IMR-90 (cell line): ENCODE data around the gene DNM2. TPM values are rescaled to one million over a fixed set of nuclear protein-coding genes. Genes with fewer than 3 reads are reported as not detected.

Experiments used
- ATAC-seq: fragments of 200-7000 bp; cut with Tn5 transposase; 2 replicates; pipeline ENCODE4 v1.9.1; 2020; ENCODE audit warnings: low read depth, mild to moderate bottlenecking, moderate library complexity
- BruUV-seq: library from RNA; stranded (reverse); fragments of 400-500 nt; replicated peaks from 2 replicates; lab custom pipeline; 2021; lab: Mats Ljungman, UMichigan
- CTCF ChIA-PET: fragments of 300-600 bp; formaldehyde crosslinking; extraction: SDS; loops from one replicate; lab custom pipeline; 2021; ENCODE audit warnings: antibody characterized with exemption; lab: Yijun Ruan, JAX
- POLR2A ChIA-PET: fragments of 300-600 bp; sonication (Branson Sonifier 250); formaldehyde crosslinking; loops from one replicate; lab custom pipeline; 2022; ENCODE audit warnings: antibody characterized with exemption; ENCODE audit not compliant: unreplicated experiment; lab: Charles Lee
- DNase-seq: peaks from one replicate; pipeline ENCODE4 v3.0.0; 2013
- H2AFZ ChIP-seq: replicated peaks from 2 replicates; pipeline ENCODE3; 2013; ENCODE audit warnings: low read length, mild to moderate bottlenecking; ENCODE audit not compliant: poor library complexity
- H2AK5ac ChIP-seq: 2 replicates; pipeline ENCODE4 v1.6.1; 2013; ENCODE audit warnings: low read depth, low read length, inconsistent platforms
- H2AK9ac ChIP-seq: replicated peaks from 2 replicates; pipeline ENCODE3; 2013; ENCODE audit warnings: mild to moderate bottlenecking, low read depth, low read length, moderate library complexity; ENCODE audit not compliant: poor library complexity
- H2BK120ac ChIP-seq: 2 replicates; pipeline ENCODE4 v1.6.1; 2013; ENCODE audit warnings: low read depth, low read length, inconsistent platforms
- H2BK15ac ChIP-seq: 3 replicates; pipeline ENCODE4 v1.6.1; 2013; ENCODE audit warnings: low read depth, low read length, inconsistent platforms
- H2BK20ac ChIP-seq: 2 replicates; pipeline ENCODE4 v1.6.1; 2013; ENCODE audit warnings: low read depth, mild to moderate bottlenecking, inconsistent platforms, low read length, moderate library complexity
- H2BK5ac ChIP-seq: 2 replicates; pipeline ENCODE4 v1.6.1; 2013; ENCODE audit warnings: mild to moderate bottlenecking, low read depth, low read length, inconsistent platforms; ENCODE audit not compliant: poor library complexity, severe bottlenecking
- H3K14ac ChIP-seq: replicated peaks from 2 replicates; pipeline ENCODE4 v1.6.1; 2013; ENCODE audit warnings: low read depth, low read length, inconsistent platforms
- H3K18ac ChIP-seq: 2 replicates; pipeline ENCODE4 v1.6.1; 2013; ENCODE audit warnings: low read depth, low read length, control low read depth
- H3K23ac ChIP-seq: 2 replicates; pipeline ENCODE4 v1.6.1; 2013; ENCODE audit warnings: low read depth, low read length, inconsistent platforms
- H3K27ac ChIP-seq: 2 replicates; pipeline ENCODE4 v1.5.1; 2013; ENCODE audit warnings: mild to moderate bottlenecking, control low read depth, low read length; ENCODE audit not compliant: insufficient read depth
- H3K27me3 ChIP-seq: 2 replicates; pipeline ENCODE4 v1.6.1; 2013; ENCODE audit warnings: low read length; ENCODE audit not compliant: control insufficient read depth, insufficient read depth
- H3K36me3 ChIP-seq: 2 replicates; pipeline ENCODE4 v1.6.1; 2013; ENCODE audit warnings: low read length, mixed read lengths; ENCODE audit not compliant: control insufficient read depth, insufficient read depth
- H3K4ac ChIP-seq: 2 replicates; pipeline ENCODE4 v1.6.1; 2013; ENCODE audit warnings: low read depth, low read length, inconsistent platforms
- H3K4me1 ChIP-seq: 2 replicates; pipeline ENCODE4 v1.6.1; 2013; ENCODE audit warnings: low read length, mixed read lengths; ENCODE audit not compliant: control insufficient read depth, insufficient read depth
- H3K4me2 ChIP-seq: 2 replicates; pipeline ENCODE4 v1.6.1; 2013; ENCODE audit warnings: low read depth, mild to moderate bottlenecking, control low read depth, low read length, moderate library complexity
- H3K4me3 ChIP-seq: 2 replicates; pipeline ENCODE4 v1.5.1; 2013; ENCODE audit warnings: low read depth, mild to moderate bottlenecking, control low read depth, low read length, moderate library complexity; ENCODE audit not compliant: insufficient read depth
- H3K56ac ChIP-seq: 2 replicates; pipeline ENCODE4 v1.6.1; 2013; ENCODE audit warnings: low read length, inconsistent platforms; ENCODE audit not compliant: insufficient read depth; ENCODE audit errors: extremely low read depth
- H3K79me1 ChIP-seq, 2 experiments: 2 replicates each; pipeline ENCODE4 v1.6.1; 2013; ENCODE audit warnings: low read length in 2 of 2, inconsistent platforms in 1 of 2, low read depth in 1 of 2
- H3K9ac ChIP-seq: 2 replicates; pipeline ENCODE4 v1.6.1; 2013; ENCODE audit warnings: low read depth, low read length, control low read depth
- H3K9me1 ChIP-seq: 2 replicates; pipeline ENCODE4 v1.6.1; 2013; ENCODE audit warnings: low read length, inconsistent platforms; ENCODE audit not compliant: insufficient read depth
- H3K9me3 ChIP-seq: 2 replicates; pipeline ENCODE4 v1.6.1; 2013; ENCODE audit warnings: low read length; ENCODE audit not compliant: control insufficient read depth, insufficient read depth
- H4K20me1 ChIP-seq: 2 replicates; pipeline ENCODE4 v1.6.1; 2013; ENCODE audit warnings: low read length, inconsistent platforms; ENCODE audit not compliant: insufficient read depth
- H4K5ac ChIP-seq: 2 replicates; pipeline ENCODE4 v1.6.1; 2013; ENCODE audit warnings: mild to moderate bottlenecking, low read depth, low read length, control low read depth
- H4K8ac ChIP-seq, 2 experiments: 2 replicates each; pipeline ENCODE4 v1.6.1; 2013; ENCODE audit warnings: low read depth in 2 of 2, low read length in 2 of 2, control low read depth in 1 of 2, inconsistent platforms in 1 of 2
- H4K91ac ChIP-seq: 2 replicates; pipeline ENCODE4 v1.6.1; 2013; ENCODE audit warnings: low read depth, low read length, inconsistent platforms; ENCODE audit not compliant: insufficient read depth
- CHD1 ChIP-seq: IDR thresholded peaks from 2 replicates; pipeline ENCODE4 v1.6.1; 2012; ENCODE audit warnings: low read depth, low read length, improper control_type of control experiment
- CTCF ChIP-seq: conservative IDR thresholded peaks from 2 replicates; pipeline ENCODE4 v1.5.1; 2012; ENCODE audit warnings: mild to moderate bottlenecking, low read depth, low read length, improper control_type of control experiment
- MAZ ChIP-seq: IDR thresholded peaks from 2 replicates; pipeline ENCODE4 v1.6.1; 2012; ENCODE audit warnings: low read depth, mild to moderate bottlenecking, low read length, improper control_type of control experiment, moderate library complexity, borderline replicate concordance
- MXI1 ChIP-seq: IDR thresholded peaks from 2 replicates; pipeline ENCODE4 v1.6.1; 2012; ENCODE audit warnings: low read depth, mild to moderate bottlenecking, low read length, moderate library complexity, borderline replicate concordance
- NFE2L2 ChIP-seq: fragments of 150-350 bp; IDR thresholded peaks from 2 replicates; pipeline ENCODE4 v1.6.1; 2016; ENCODE audit warnings: low read depth, mild to moderate bottlenecking, low read length
- POLR2A ChIP-seq: IDR thresholded peaks from 2 replicates; pipeline ENCODE4 v1.6.1; 2012; ENCODE audit warnings: mild to moderate bottlenecking, low read depth, low read length
- RAD21 ChIP-seq: IDR thresholded peaks from 2 replicates; pipeline ENCODE4 v1.6.1; 2012; ENCODE audit warnings: low read length, improper control_type of control experiment
- WGBS, 2 experiments: methylation state at CpG; one replicate each; pipeline versions ENCODE4 v1.1.5 to v1.1.7; 2013; ENCODE audit warnings: missing lambda C conversion rate in 2 of 2; ENCODE audit not compliant: insufficient read length in 1 of 2; ENCODE audit errors: extremely low coverage in 2 of 2; 5-methylcytosine and 5-hydroxymethylcytosine counted together
- dilution Hi-C: fragments of 300-500 bp; cut with HindIII; formaldehyde crosslinking; loops from one replicate; pipeline ENCODE4 v1.14.3; 2018; ENCODE audit warnings: low sequenced_read_pairs; ENCODE audit not compliant: unreplicated experiment
- in situ Hi-C: fragments of 300-500 bp; cut with MboI; formaldehyde crosslinking; loops from 3 replicates; pipeline ENCODE4 v1.14.3; 2019; ENCODE audit warnings: low sequenced_read_pairs, inconsistent platforms, mixed read lengths
- intact Hi-C: fragments of 100-400 bp; cut with micrococcal nuclease; formaldehyde crosslinking; loops from 2 replicates; pipeline ENCODE4 v1.10.0; 2022
- polyA plus RNA-seq, 3 experiments: library from polyadenylated mRNA; depleted of rRNA; stranded (reverse); fragments of >200 nt; gene quantifications; 2 replicates each; pipeline ENCODE4 v1.2.3, GENCODE V29; 2012; ENCODE audit warnings: low replicate concordance in 1 of 3
- total RNA-seq: library from RNA; depleted of rRNA; stranded (reverse); fragments of >200 nt; gene quantifications from 2 replicates; pipeline ENCODE4 v1.2.3, GENCODE V29; 2012

The DNM2 gene
- total and polyA plus RNA-seq, 2 of the 4 experiments (the other 2 are of a cell fraction) = 55.6 to 74.2 TPM

GRCh38 chr19:10763411-10763810 is 45.5 kb downstream of the DNM2 start:
- no peak overlapping the region for H4K8ac ChIP-seq
- H2AFZ ChIP-seq = no peak overlapping the region
- H3K9me1 ChIP-seq = peaks cover 20% of the 10 kb centered on the region
- H3K23ac ChIP-seq = no peak overlapping the region
- H2BK120ac ChIP-seq = no peak overlapping the region
- TF ChIP-seq RAD21 = no peak
- TF ChIP-seq MXI1 = no peak
- no peak for TF ChIP-seq CHD1
- no peak for TF ChIP-seq MAZ
- no peak for TF ChIP-seq NFE2L2
- no peak for TF ChIP-seq POLR2A
- no peak for TF ChIP-seq CTCF
- H3K4me1 ChIP-seq = peaks cover 8% of the 10 kb centered on the region
- H3K9ac ChIP-seq = no peak overlapping the region
- no peaks in the 10 kb centered on the region for H3K9me3 ChIP-seq
- intact Hi-C loops (no loop called here), in situ Hi-C loops (no loop called here), dilution Hi-C loops (no loop called here)
- H2AK5ac ChIP-seq = no peak overlapping the region
- H4K20me1 ChIP-seq = peaks cover 61% of the 10 kb centered on the region
- H3K4ac ChIP-seq = no peak overlapping the region
- ChIA-PET CTCF (no interaction called here), POLR2A (no interaction called here)
- H2BK20ac ChIP-seq = no peak overlapping the region
- no peak overlapping the region for H4K5ac ChIP-seq
- DNase-seq = no peak
- no peak overlapping the region for H2BK5ac ChIP-seq
- BruUV-seq = no TSS peak
- H3K4me3 ChIP-seq = no peak overlapping the region
- peaks cover 18 to 87% of the 10 kb centered on the region in 2 experiments; a peak in 3 of 4 replicates for H3K79me1 ChIP-seq
- no peak overlapping the region for H3K4me2 ChIP-seq
- H3K27ac ChIP-seq = no peak overlapping the region
- 100% methylated on average over 3 of the region's 5 CpGs; no CpG with 5 or more reads in 1 of the 2 experiments for WGBS, 2 experiments
- no peak overlapping the region for H2BK15ac ChIP-seq
- no peak overlapping the region for H3K14ac ChIP-seq
- H3K36me3 ChIP-seq = peaks cover 18% of the 10 kb centered on the region
- no peak overlapping the region for H4K91ac ChIP-seq
- H2AK9ac ChIP-seq = peak overlapping the region; percentile 28
- no peaks in the 10 kb centered on the region for H3K27me3 ChIP-seq
- ATAC-seq = no peak
- no peak overlapping the region for H3K56ac ChIP-seq
- H3K18ac ChIP-seq = no peak overlapping the region
